Endothelial cell of umbilical vein (primary cell): ENCODE measurements around the gene CLNK. TPM values are rescaled to one million over a fixed set of nuclear protein-coding genes. Genes with fewer than 3 reads are reported as not detected.

Experiments used
- BruUV-seq: library from RNA; stranded (reverse); fragments of 400-500 nt; replicated peaks from 2 replicates; lab custom pipeline; 2021; lab: Mats Ljungman, UMichigan
- CTCF ChIA-PET: fragments of 300-600, 350-600 bp; sonication (Branson Sonifier 250); formaldehyde crosslinking; loops from one replicate; lab custom pipeline; 2021; ENCODE audit warnings: antibody characterized with exemption, inconsistent platforms; lab: Charles Lee
- POLR2A ChIA-PET: fragments of 300-600, 350-600 bp; sonication (Branson Sonifier 250); formaldehyde crosslinking; loops from one replicate; lab custom pipeline; 2021; ENCODE audit warnings: antibody characterized with exemption, inconsistent platforms; lab: Charles Lee
- DNase-seq: peaks from one replicate; pipeline ENCODE4 v3.0.0-alpha.2; 2011; ENCODE audit warnings: low read depth, low spot score
- FAIRE-seq: peaks from 2 replicates; lab custom pipeline; 2011; peaks lifted over from hg19 to GRCh38; lab: Jason Lieb, UNC
- H2AFZ ChIP-seq: 2 replicates; pipeline ENCODE4 v1.6.0; 2012; ENCODE audit warnings: low read depth, low read length, control low read depth, inconsistent platforms
- H3K27ac ChIP-seq: 2 replicates; pipeline ENCODE4 v1.5.1; 2011; ENCODE audit warnings: low read depth, mild to moderate bottlenecking, control low read depth, low read length, moderate library complexity; ENCODE audit not compliant: insufficient read depth
- H3K27me3 ChIP-seq, 2 experiments: 2 replicates each; pipeline versions ENCODE4 v1.6.0 to v1.6.1; 2011; ENCODE audit warnings: low read length in 2 of 2, mixed read lengths in 1 of 2; ENCODE audit not compliant: control insufficient read depth in 2 of 2, insufficient read depth in 2 of 2
- H3K36me3 ChIP-seq, 2 experiments: 2 replicates in 1 of 2; 3 replicates in 1 of 2; pipeline ENCODE4 v1.5.1; 2011; ENCODE audit warnings: low read length in 2 of 2, mild to moderate bottlenecking in 1 of 2, moderate library complexity in 1 of 2; ENCODE audit not compliant: control insufficient read depth in 2 of 2, insufficient read depth in 2 of 2; ENCODE audit errors: extremely low read depth in 1 of 2
- H3K4me1 ChIP-seq: 3 replicates; pipeline ENCODE4 v1.5.1; 2011; ENCODE audit warnings: mild to moderate bottlenecking, low read length; ENCODE audit not compliant: control insufficient read depth, insufficient read depth; ENCODE audit errors: extremely low read depth
- H3K4me2 ChIP-seq: 2 replicates; pipeline ENCODE4 v1.6.1; 2011; ENCODE audit warnings: low read length, control low read depth, mixed read lengths; ENCODE audit not compliant: insufficient read depth
- H3K4me3 ChIP-seq, 3 experiments: fragments of 200-600 bp in 1 of 3; sonication (generic), shearing (Covaris generic) in 1 of 3; replicated peaks in 1 of 3; 2 replicates each; pipeline ENCODE4 v1.5.1; 2011 to 2016; ENCODE audit warnings: control low read depth in 3 of 3, low read length in 3 of 3, mild to moderate bottlenecking in 2 of 3, inconsistent platforms in 1 of 3, low read depth in 1 of 3, moderate library complexity in 1 of 3; ENCODE audit not compliant: insufficient read depth in 1 of 3
- H3K79me2 ChIP-seq: 2 replicates; pipeline ENCODE4 v1.6.0; 2012; ENCODE audit warnings: low read length, inconsistent platforms; ENCODE audit not compliant: control insufficient read depth, insufficient read depth
- H3K9ac ChIP-seq: replicated peaks from 2 replicates; pipeline ENCODE3; 2011; ENCODE audit warnings: low read length, control low read depth; ENCODE audit not compliant: insufficient read depth; ENCODE audit errors: extremely low read depth
- H3K9me1 ChIP-seq: replicated peaks from 3 replicates; pipeline ENCODE4 v1.6.0; 2011; ENCODE audit warnings: mild to moderate bottlenecking, low read length; ENCODE audit not compliant: control insufficient read depth, insufficient read depth; ENCODE audit errors: extremely low read depth
- H3K9me3 ChIP-seq: replicated peaks from 2 replicates; pipeline ENCODE4 v1.5.1; 2012; ENCODE audit warnings: low read length, inconsistent platforms; ENCODE audit not compliant: control insufficient read depth, insufficient read depth
- H4K20me1 ChIP-seq: replicated peaks from 2 replicates; pipeline ENCODE3; 2011; ENCODE audit warnings: mild to moderate bottlenecking, low read length; ENCODE audit not compliant: control insufficient read depth, insufficient read depth; ENCODE audit errors: extremely low read depth
- EZH2 ChIP-seq: IDR thresholded peaks from 2 replicates; pipeline ENCODE4 v1.6.1; 2012; ENCODE audit warnings: borderline replicate concordance, low read depth, mild to moderate bottlenecking, moderate library complexity, low read length, inconsistent platforms; ENCODE audit not compliant: severe bottlenecking
- FOS ChIP-seq: IDR thresholded peaks from 2 replicates; pipeline ENCODE4 v1.6.1; 2011; ENCODE audit warnings: mild to moderate bottlenecking, low read length, moderate library complexity, borderline replicate concordance; ENCODE audit not compliant: insufficient read depth
- GATA2 ChIP-seq: IDR thresholded peaks from 2 replicates; pipeline ENCODE4 v1.7.0; 2011; ENCODE audit warnings: low read depth, mild to moderate bottlenecking, moderate library complexity, mixed read lengths, low read length; ENCODE audit not compliant: insufficient read length, insufficient read depth
- JUN ChIP-seq: IDR thresholded peaks from 2 replicates; pipeline ENCODE4 v1.6.1; 2011; ENCODE audit warnings: borderline replicate concordance, low read depth; ENCODE audit not compliant: insufficient read length, insufficient read depth
- MYC ChIP-seq: IDR thresholded peaks from one replicate; pipeline ENCODE4 v1.6.1; 2011; ENCODE audit warnings: mild to moderate bottlenecking, low read depth, low read length
- POLR2A ChIP-seq: IDR thresholded peaks from 2 replicates; pipeline ENCODE4 v1.6.1; 2012; ENCODE audit warnings: low read depth, mild to moderate bottlenecking, control low read depth, low read length
- POLR2AphosphoS5 ChIP-seq: IDR thresholded peaks from 2 replicates; pipeline ENCODE4 v1.6.1; 2012; ENCODE audit warnings: low read depth, mild to moderate bottlenecking, control low read depth, low read length, moderate library complexity; ENCODE audit not compliant: insufficient read depth
- dilution Hi-C: fragments of 300-500 bp; cut with MboI; formaldehyde crosslinking; loops from one replicate; pipeline ENCODE4 v1.15.0; 2019; ENCODE audit warnings: low sequenced_read_pairs; ENCODE audit not compliant: extremely low pct_ligation_motif_present
- intact Hi-C: fragments of 100-400 bp; cut with micrococcal nuclease; formaldehyde crosslinking; loops from one replicate; pipeline ENCODE4 v1.10.0; 2022
- polyA plus RNA-seq, 4 experiments: library from polyadenylated mRNA; depleted of rRNA in 3 of 4; stranded (reverse) in 3 of 4; unstranded in 1 of 4; fragments of >200 nt; gene quantifications; 2 replicates each; pipeline versions ENCODE4 v1.2.1 to v1.2.3, GENCODE V29; 2011 to 2012; ENCODE audit warnings: missing spikeins in 1 of 4
- total RNA-seq: library from RNA; stranded (reverse); gene quantifications from 2 replicates; pipeline ENCODE4 v1.2.3, GENCODE V29; 2021
- TF ChIP-seq, protein P1 (sequence below): IDR thresholded peaks from 2 replicates; pipeline ENCODE4 v1.6.1; 2011; ENCODE audit not compliant: insufficient read depth, insufficient read length
- TF ChIP-seq, protein P2 (sequence below), 2 donors: IDR thresholded peaks; 1 replicate in 1 of 2; 2 replicates in 1 of 2; pipeline ENCODE4 v1.5.1; 2011; ENCODE audit warnings: low read length in 2 of 2, mild to moderate bottlenecking in 2 of 2, moderate library complexity in 2 of 2, control low read depth in 1 of 2, inconsistent platforms in 1 of 2, low read depth in 1 of 2; ENCODE audit not compliant: insufficient read depth in 1 of 2; ENCODE audit errors: extremely low read depth in 1 of 2

The CLNK gene
- total and polyA plus RNA-seq, 2 donors (not counting 3 experiments of a cell fraction or from before 2014, with no cell fraction given), result not detected

DNA sequence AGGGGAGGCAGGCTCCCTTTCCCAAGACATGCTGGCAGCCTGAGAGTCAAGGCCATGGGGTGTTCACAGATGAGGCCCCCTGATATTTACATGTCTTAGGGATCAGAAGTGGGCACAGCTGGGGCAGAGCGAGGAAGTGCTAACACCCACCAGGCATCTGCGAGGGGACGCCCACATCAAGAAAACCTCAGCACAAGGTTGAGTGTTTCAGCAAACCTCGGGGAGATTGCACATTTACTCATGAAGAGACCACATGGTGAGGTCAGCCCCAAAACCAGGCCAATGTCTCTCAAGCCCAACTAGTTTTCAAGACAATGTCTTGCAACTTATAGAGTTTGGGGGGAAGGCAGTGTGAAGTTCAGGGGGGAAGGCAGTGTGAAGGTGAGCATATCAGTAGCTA, 55.2 kb downstream of the CLNK start:
- Histone ChIP-seq H3K4me1 (no peaks in the 10 kb centered on the region), H2AFZ (no peak overlapping the region), H3K79me2 (no peaks in the 10 kb centered on the region), H3K9me3 (no peaks in the 10 kb centered on the region), H3K4me3 (no peak overlapping the region), H3K27me3 (peaks cover 6 to 17% of the 10 kb centered on the region in 2 experiments), H4K20me1 (no peaks in the 10 kb centered on the region), H3K9ac (no peak overlapping the region), H3K27ac (no peak overlapping the region), H3K4me2 (no peak overlapping the region), H3K9me1 (no peaks in the 10 kb centered on the region), H3K36me3 (no peaks in the 10 kb centered on the region)
- ChIA-PET CTCF (interaction anchor here (1.5 kb wide), 1 partner anchor 12 kb away, joined by 4 read pairs; no protein-coding TSS in a partner anchor), POLR2A (no interaction called here)
- FAIRE-seq, result no peak
- intact Hi-C loops (no loop called here), dilution Hi-C loops (no loop called here)
- DNase-seq, result no peak
- TF ChIP-seq MYC (no peak), FOS (no peak), EZH2 (no peak), POLR2AphosphoS5 (no peak), GATA2 (no peak), POLR2A (no peak), JUN (no peak)
- TF ChIP-seq, protein P1, sequence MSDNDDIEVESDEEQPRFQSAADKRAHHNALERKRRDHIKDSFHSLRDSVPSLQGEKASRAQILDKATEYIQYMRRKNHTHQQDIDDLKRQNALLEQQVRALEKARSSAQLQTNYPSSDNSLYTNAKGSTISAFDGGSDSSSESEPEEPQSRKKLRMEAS, result no peak
- TF ChIP-seq, protein P2, sequence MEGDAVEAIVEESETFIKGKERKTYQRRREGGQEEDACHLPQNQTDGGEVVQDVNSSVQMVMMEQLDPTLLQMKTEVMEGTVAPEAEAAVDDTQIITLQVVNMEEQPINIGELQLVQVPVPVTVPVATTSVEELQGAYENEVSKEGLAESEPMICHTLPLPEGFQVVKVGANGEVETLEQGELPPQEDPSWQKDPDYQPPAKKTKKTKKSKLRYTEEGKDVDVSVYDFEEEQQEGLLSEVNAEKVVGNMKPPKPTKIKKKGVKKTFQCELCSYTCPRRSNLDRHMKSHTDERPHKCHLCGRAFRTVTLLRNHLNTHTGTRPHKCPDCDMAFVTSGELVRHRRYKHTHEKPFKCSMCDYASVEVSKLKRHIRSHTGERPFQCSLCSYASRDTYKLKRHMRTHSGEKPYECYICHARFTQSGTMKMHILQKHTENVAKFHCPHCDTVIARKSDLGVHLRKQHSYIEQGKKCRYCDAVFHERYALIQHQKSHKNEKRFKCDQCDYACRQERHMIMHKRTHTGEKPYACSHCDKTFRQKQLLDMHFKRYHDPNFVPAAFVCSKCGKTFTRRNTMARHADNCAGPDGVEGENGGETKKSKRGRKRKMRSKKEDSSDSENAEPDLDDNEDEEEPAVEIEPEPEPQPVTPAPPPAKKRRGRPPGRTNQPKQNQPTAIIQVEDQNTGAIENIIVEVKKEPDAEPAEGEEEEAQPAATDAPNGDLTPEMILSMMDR (IDR thresholded peaks at IDR 0.05; ENCODE audit: extremely low read depth in 1 of 2, insufficient read depth in 1 of 2, low read depth in 1 of 2, low read length in 2 of 2), result no peak
- BruUV-seq, result no TSS peak
